Thyroid gland (tissue), 4 donors: ENCODE measurements around the gene MED20.

Experiments used
- POLR2A ChIP-seq, 2 donors: fragments of 450-650 bp; IDR thresholded peaks; one replicate each; pipeline ENCODE4 v1.6.1; 2017; ENCODE audit warnings: antibody characterized with exemption in 2 of 2, mild to moderate bottlenecking in 2 of 2, moderate library complexity in 1 of 2
- TF ChIP-seq, protein P1 (sequence below), 6 experiments: fragments of 200-600 bp in 3 of 6; fragments of 450-650 bp in 3 of 6; sonication (generic) in 3 of 6; IDR thresholded peaks; one replicate each; pipeline ENCODE4 v1.5.1; 2016 to 2019; ENCODE audit warnings: antibody characterized with exemption in 6 of 6, mild to moderate bottlenecking in 2 of 6, inconsistent platforms in 1 of 6, moderate library complexity in 1 of 6

DNA sequence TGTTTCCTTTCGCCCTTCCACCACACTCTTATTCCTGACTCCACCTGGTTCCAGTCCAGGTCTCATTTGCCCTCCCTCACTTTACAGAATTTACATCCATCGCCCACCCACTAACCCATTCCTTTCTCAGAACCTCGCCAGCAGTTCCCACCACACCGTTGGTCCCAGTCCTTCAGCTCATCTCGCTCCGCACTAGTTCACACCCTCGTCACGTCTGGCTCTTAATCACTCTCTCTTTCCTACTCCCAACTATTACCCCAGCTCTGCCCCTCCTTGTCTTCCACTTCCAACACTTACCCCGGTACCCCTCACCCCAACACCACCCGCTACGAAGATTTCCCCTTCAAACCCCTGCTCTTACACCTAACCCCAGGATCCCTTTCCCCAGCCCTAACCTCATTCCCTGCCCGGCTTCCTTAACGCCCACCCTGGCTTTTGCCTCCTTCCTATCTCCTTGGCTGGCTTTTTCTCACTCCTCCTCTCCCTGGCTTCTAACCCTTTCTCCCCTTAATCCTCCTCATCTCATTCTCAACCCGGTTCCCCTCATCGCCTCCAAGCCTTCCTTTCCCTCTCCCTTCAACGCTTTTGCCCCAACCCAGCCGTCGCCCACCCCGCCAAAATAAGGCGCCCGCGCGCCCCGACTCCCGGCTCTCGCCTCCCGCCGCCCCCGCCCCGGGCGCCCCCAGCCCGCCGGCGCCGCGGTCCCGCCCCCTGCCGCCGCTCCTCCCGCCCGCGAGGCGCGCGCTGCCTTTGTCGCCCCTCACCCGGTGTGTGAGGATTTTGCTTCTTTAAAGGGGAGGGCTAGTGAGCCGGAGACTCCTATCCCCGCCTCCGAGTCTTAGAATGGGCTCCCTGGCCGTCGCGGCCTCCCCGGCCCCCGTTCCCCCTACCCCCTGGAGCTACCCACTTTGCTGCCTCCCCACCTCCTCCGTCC lies 26.3 kb downstream of the MED20 start:
- TF ChIP-seq, protein P1, sequence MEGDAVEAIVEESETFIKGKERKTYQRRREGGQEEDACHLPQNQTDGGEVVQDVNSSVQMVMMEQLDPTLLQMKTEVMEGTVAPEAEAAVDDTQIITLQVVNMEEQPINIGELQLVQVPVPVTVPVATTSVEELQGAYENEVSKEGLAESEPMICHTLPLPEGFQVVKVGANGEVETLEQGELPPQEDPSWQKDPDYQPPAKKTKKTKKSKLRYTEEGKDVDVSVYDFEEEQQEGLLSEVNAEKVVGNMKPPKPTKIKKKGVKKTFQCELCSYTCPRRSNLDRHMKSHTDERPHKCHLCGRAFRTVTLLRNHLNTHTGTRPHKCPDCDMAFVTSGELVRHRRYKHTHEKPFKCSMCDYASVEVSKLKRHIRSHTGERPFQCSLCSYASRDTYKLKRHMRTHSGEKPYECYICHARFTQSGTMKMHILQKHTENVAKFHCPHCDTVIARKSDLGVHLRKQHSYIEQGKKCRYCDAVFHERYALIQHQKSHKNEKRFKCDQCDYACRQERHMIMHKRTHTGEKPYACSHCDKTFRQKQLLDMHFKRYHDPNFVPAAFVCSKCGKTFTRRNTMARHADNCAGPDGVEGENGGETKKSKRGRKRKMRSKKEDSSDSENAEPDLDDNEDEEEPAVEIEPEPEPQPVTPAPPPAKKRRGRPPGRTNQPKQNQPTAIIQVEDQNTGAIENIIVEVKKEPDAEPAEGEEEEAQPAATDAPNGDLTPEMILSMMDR (IDR thresholded peaks at IDR 0.05): no peak
- TF ChIP-seq POLR2A (IDR thresholded peaks at IDR 0.05): no peak
